ENCODE results near the gene CSGALNACT2.

- TF ChIP-seq CTCF (conservative IDR thresholded peaks at IDR 0.05; ENCODE audit: low read depth, low read length) (no peak), EZH2phosphoT487 (IDR thresholded peaks at IDR 0.05; ENCODE audit: borderline replicate concordance, low read length) (no peak)
Measured at GRCh38 chr10:43215758-43216455, 77.7 kb downstream of the CSGALNACT2 start.
